Measurements from ENCODE around the gene SLC12A3.

The SLC12A3 gene

GRCh38 chr16:56897026-56897799 is 32.2 kb downstream of the SLC12A3 start:
- no peak for TF ChIP-seq CTCF (conservative IDR thresholded peaks at IDR 0.05; ENCODE audit: low read depth, low read length)
- no peak overlapping the region for H3K4me3 ChIP-seq (IDR thresholded peaks at IDR 0.05; ENCODE audit: insufficient read depth, low read depth, low read length)
- H3K9ac ChIP-seq, result no peak overlapping the region
- no peak overlapping the region for H2AFZ ChIP-seq (ENCODE audit: low read depth)
- H3K27ac ChIP-seq, result no peak overlapping the region
- peaks cover 16% of the 10 kb centered on the region for H3K4me1 ChIP-seq (ENCODE audit: low read depth, poor library complexity, severe bottlenecking)
- H3K79me2 ChIP-seq (ENCODE audit: insufficient read depth, low read depth), result no peaks in the 10 kb centered on the region
- H3K36me3 ChIP-seq (ENCODE audit: insufficient read depth), result no peaks in the 10 kb centered on the region
- no peaks in the 10 kb centered on the region for H4K20me1 ChIP-seq (ENCODE audit: insufficient read depth)
- no peaks in the 10 kb centered on the region for H3K27me3 ChIP-seq (ENCODE audit: insufficient read depth, low read depth)
- no peak overlapping the region for H3K4me2 ChIP-seq

GRCh38 chr16:56898847-56899246 is 33.8 kb downstream of the SLC12A3 start:
- Histone ChIP-seq H3K27ac (no peak overlapping the region), H4K20me1 (ENCODE audit: insufficient read depth) (no peaks in the 10 kb centered on the region), H3K9ac (no peak overlapping the region), H3K27me3 (ENCODE audit: insufficient read depth, low read depth) (no peaks in the 10 kb centered on the region), H3K4me2 (no peak overlapping the region), H3K4me3 (IDR thresholded peaks at IDR 0.05; ENCODE audit: insufficient read depth, low read depth, low read length) (no peak overlapping the region), H3K79me2 (ENCODE audit: insufficient read depth, low read depth) (no peaks in the 10 kb centered on the region), H3K36me3 (ENCODE audit: insufficient read depth) (no peaks in the 10 kb centered on the region), H2AFZ (ENCODE audit: low read depth) (no peak overlapping the region), H3K4me1 (ENCODE audit: low read depth, poor library complexity, severe bottlenecking) (peaks cover 16% of the 10 kb centered on the region)
- TF ChIP-seq CTCF (conservative IDR thresholded peaks at IDR 0.05; ENCODE audit: low read depth, low read length), result no peak

- Histone ChIP-seq H2AFZ (ENCODE audit: low read depth) (no peak overlapping the region), H3K27ac (no peak overlapping the region), H3K27me3 (ENCODE audit: insufficient read depth, low read depth) (no peaks in the 10 kb centered on the region), H4K20me1 (ENCODE audit: insufficient read depth) (no peaks in the 10 kb centered on the region), H3K4me3 (IDR thresholded peaks at IDR 0.05; ENCODE audit: insufficient read depth, low read depth, low read length) (no peak overlapping the region), H3K36me3 (ENCODE audit: insufficient read depth) (no peaks in the 10 kb centered on the region), H3K79me2 (ENCODE audit: insufficient read depth, low read depth) (no peaks in the 10 kb centered on the region), H3K9ac (no peak overlapping the region), H3K4me2 (no peak overlapping the region), H3K4me1 (ENCODE audit: low read depth, poor library complexity, severe bottlenecking) (no peaks in the 10 kb centered on the region)
- no peak for TF ChIP-seq CTCF (conservative IDR thresholded peaks at IDR 0.05; ENCODE audit: low read depth, low read length)
Measured at GRCh38 chr16:56903866-56904265, 38.9 kb downstream of the SLC12A3 start.

- Histone ChIP-seq H3K36me3 (ENCODE audit: insufficient read depth) (no peaks in the 10 kb centered on the region), H4K20me1 (ENCODE audit: insufficient read depth) (no peaks in the 10 kb centered on the region), H3K9ac (no peak overlapping the region), H3K27me3 (ENCODE audit: insufficient read depth, low read depth) (no peaks in the 10 kb centered on the region), H3K27ac (no peak overlapping the region), H3K79me2 (ENCODE audit: insufficient read depth, low read depth) (no peaks in the 10 kb centered on the region), H3K4me1 (ENCODE audit: low read depth, poor library complexity, severe bottlenecking) (peaks cover 27% of the 10 kb centered on the region), H3K4me3 (IDR thresholded peaks at IDR 0.05; ENCODE audit: insufficient read depth, low read depth, low read length) (no peak overlapping the region), H3K4me2 (no peak overlapping the region), H2AFZ (ENCODE audit: low read depth) (no peak overlapping the region)
- no peak for TF ChIP-seq CTCF (conservative IDR thresholded peaks at IDR 0.05; ENCODE audit: low read depth, low read length)
Measured at GRCh38 chr16:56907401-56907800, 42.4 kb downstream of the SLC12A3 start.
